Effector memory CD8-positive, alpha-beta T cell (primary cell): Measurements from ENCODE around the gene GCNT2.

Source experiments
- ATAC-seq: fragments of 150-1000 bp; cut with Tn5 transposase; replicated peaks from 2 replicates; pipeline ENCODE4 v1.10.0; 2021; ENCODE audit warnings: mild to moderate bottlenecking, moderate library complexity
- DNase-seq, 3 experiments: peaks; one replicate each; pipeline ENCODE4 v3.0.0; 2021
- H3K27ac Mint-ChIP-seq, 2 donors: one replicate each; pipeline ENCODE4 v1.8.0; 2022; ENCODE audit warnings: mild to moderate bottlenecking in 2 of 2, mixed read lengths in 2 of 2, moderate library complexity in 2 of 2
- H3K27me3 Mint-ChIP-seq, 2 donors: one replicate each; pipeline ENCODE4 v1.8.0; 2022; ENCODE audit warnings: mixed read lengths in 2 of 2
- H3K36me3 Mint-ChIP-seq: one replicate; pipeline ENCODE4 v1.8.0; 2022; ENCODE audit warnings: mild to moderate bottlenecking, moderate library complexity, mixed read lengths; ENCODE audit not compliant: insufficient read depth
- H3K4me1 Mint-ChIP-seq, 2 donors: one replicate each; pipeline ENCODE4 v1.8.0; 2022; ENCODE audit warnings: low read depth in 2 of 2, mixed read lengths in 2 of 2
- H3K4me3 Mint-ChIP-seq, 2 donors: one replicate each; pipeline ENCODE4 v1.8.0; 2022; ENCODE audit warnings: mild to moderate bottlenecking in 2 of 2, mixed read lengths in 2 of 2, moderate library complexity in 2 of 2
- H3K9me3 Mint-ChIP-seq, 2 donors: one replicate each; pipeline ENCODE4 v1.8.0; 2022; ENCODE audit warnings: mixed read lengths in 2 of 2

GCNT2 gene

GRCh38 chr6:10621847-10622246 lies 100.7 kb downstream of the GCNT2 start:
- H3K27ac Mint-ChIP-seq, result no peak overlapping the region
- no peaks in the 10 kb centered on the region for H3K36me3 Mint-ChIP-seq
- no peak overlapping the region for H3K4me3 Mint-ChIP-seq
- no peaks in the 10 kb centered on the region for H3K9me3 Mint-ChIP-seq
- DNase-seq (no peak), ATAC-seq (no peak)
- peaks cover 0 to 1% of the 10 kb centered on the region in 2 donors for H3K4me1 Mint-ChIP-seq
- no peaks in the 10 kb centered on the region for H3K27me3 Mint-ChIP-seq

GRCh38 chr6:10624836-10625235 lies 103.7 kb downstream of the GCNT2 start:
- H3K27ac Mint-ChIP-seq, result no peak overlapping the region
- H3K9me3 Mint-ChIP-seq, result no peaks in the 10 kb centered on the region
- no peak overlapping the region for H3K4me3 Mint-ChIP-seq
- H3K27me3 Mint-ChIP-seq, result no peaks in the 10 kb centered on the region
- DNase-seq (no peak), ATAC-seq (no peak)
- H3K36me3 Mint-ChIP-seq, result no peaks in the 10 kb centered on the region
- peaks cover 0 to 1% of the 10 kb centered on the region in 2 donors for H3K4me1 Mint-ChIP-seq

- Mint-ChIP-seq H3K4me3 (no peak overlapping the region), H3K36me3 (no peaks in the 10 kb centered on the region)
Measured at GRCh38 chr6:10626154-10626741, 105.1 kb downstream of the GCNT2 start.

GRCh38 chr6:10627800-10628199 lies 106.6 kb downstream of the GCNT2 start:
- Mint-ChIP-seq H3K4me3 (no peak overlapping the region), H3K36me3 (no peaks in the 10 kb centered on the region), H3K4me1 (no peaks in the 10 kb centered on the region), H3K27me3 (no peaks in the 10 kb centered on the region), H3K9me3 (no peaks in the 10 kb centered on the region), H3K27ac (no peak overlapping the region)
- ATAC-seq (no peak), DNase-seq (no peak)

More at GRCh38 chr6:10626154-10626741, 105.1 kb downstream of the GCNT2 start:
- Mint-ChIP-seq H3K27me3 (no peaks in the 10 kb centered on the region), H3K9me3 (no peaks in the 10 kb centered on the region), H3K27ac (no peak overlapping the region), H3K4me1 (peaks cover 0 to 1% of the 10 kb centered on the region in 2 donors)
- ATAC-seq (no peak), DNase-seq (no peak)

GRCh38 chr6:10630178-10630577 lies 109.0 kb downstream of the GCNT2 start:
- ATAC-seq (no peak), DNase-seq (no peak)
- Mint-ChIP-seq H3K27me3 (no peaks in the 10 kb centered on the region), H3K4me3 (no peak overlapping the region), H3K36me3 (no peaks in the 10 kb centered on the region), H3K4me1 (no peaks in the 10 kb centered on the region), H3K27ac (no peak overlapping the region), H3K9me3 (no peaks in the 10 kb centered on the region)

GRCh38 chr6:10633216-10633615 lies 112.1 kb downstream of the GCNT2 start:
- no peak for DNase-seq
- H3K27ac Mint-ChIP-seq, result no peak overlapping the region
- no peaks in the 10 kb centered on the region for H3K9me3 Mint-ChIP-seq
- no peak overlapping the region for H3K4me3 Mint-ChIP-seq
- H3K27me3 Mint-ChIP-seq, result no peaks in the 10 kb centered on the region
- no peaks in the 10 kb centered on the region for H3K4me1 Mint-ChIP-seq
- no peak for ATAC-seq
- no peaks in the 10 kb centered on the region for H3K36me3 Mint-ChIP-seq

GRCh38 chr6:10640412-10640811 lies 119.3 kb downstream of the GCNT2 start:
- H3K27ac Mint-ChIP-seq, result no peak overlapping the region
- DNase-seq, result no peak
- no peaks in the 10 kb centered on the region for H3K9me3 Mint-ChIP-seq
- H3K27me3 Mint-ChIP-seq, result peaks cover 19 to 21% of the 10 kb centered on the region in 2 donors
- H3K4me1 Mint-ChIP-seq, result peaks cover 0 to 9% of the 10 kb centered on the region in 2 donors
- ATAC-seq, result no peak
- H3K4me3 Mint-ChIP-seq, result no peak overlapping the region
- no peaks in the 10 kb centered on the region for H3K36me3 Mint-ChIP-seq

- no peak overlapping the region for H3K27ac Mint-ChIP-seq
- H3K36me3 Mint-ChIP-seq, result no peaks in the 10 kb centered on the region
- no peak overlapping the region for H3K4me3 Mint-ChIP-seq
- peaks cover 0 to 9% of the 10 kb centered on the region in 2 donors for H3K4me1 Mint-ChIP-seq
- H3K27me3 Mint-ChIP-seq, result peaks cover 19 to 21% of the 10 kb centered on the region in 2 donors
- DNase-seq (no peak), ATAC-seq (no peak)
- H3K9me3 Mint-ChIP-seq, result no peaks in the 10 kb centered on the region
Measured at GRCh38 chr6:10641528-10641927, 120.4 kb downstream of the GCNT2 start.

GRCh38 chr6:10643201-10643651 lies 122.1 kb downstream of the GCNT2 start:
- Mint-ChIP-seq H3K4me1 (peaks cover 0 to 9% of the 10 kb centered on the region in 2 donors), H3K4me3 (no peak overlapping the region), H3K9me3 (no peaks in the 10 kb centered on the region), H3K36me3 (no peaks in the 10 kb centered on the region), H3K27me3 (peaks cover 21 to 27% of the 10 kb centered on the region in 2 donors), H3K27ac (no peak overlapping the region)
- no peak for DNase-seq
- peak; percentile 17 for ATAC-seq

- Mint-ChIP-seq H3K27ac (no peak overlapping the region), H3K4me3 (no peak overlapping the region), H3K36me3 (no peaks in the 10 kb centered on the region), H3K27me3 (peaks cover 21 to 24% of the 10 kb centered on the region in 2 donors), H3K9me3 (no peaks in the 10 kb centered on the region), H3K4me1 (peaks cover 0 to 9% of the 10 kb centered on the region in 2 donors)
- DNase-seq, result no peak
- no peak for ATAC-seq
Measured at GRCh38 chr6:10644225-10644624, 123.1 kb downstream of the GCNT2 start.

- H3K36me3 Mint-ChIP-seq, result peaks cover 6% of the 10 kb centered on the region
- H3K27ac Mint-ChIP-seq, result no peak overlapping the region
- ATAC-seq, result peak; percentile 46
- no peak for DNase-seq
- peaks cover 45 to 63% of the 10 kb centered on the region in 2 donors for H3K27me3 Mint-ChIP-seq
- peaks cover 3 to 8% of the 10 kb centered on the region in 2 donors for H3K4me1 Mint-ChIP-seq
- no peak overlapping the region for H3K4me3 Mint-ChIP-seq
- no peaks in the 10 kb centered on the region for H3K9me3 Mint-ChIP-seq
Measured at GRCh38 chr6:10655508-10656055, 134.4 kb downstream of the GCNT2 start.

- DNase-seq (no peak), ATAC-seq (no peak)
- H3K9me3 Mint-ChIP-seq, result no peaks in the 10 kb centered on the region
- H3K36me3 Mint-ChIP-seq, result peaks cover 6% of the 10 kb centered on the region
- no peak overlapping the region for H3K27ac Mint-ChIP-seq
- peaks cover 3 to 8% of the 10 kb centered on the region in 2 donors for H3K4me1 Mint-ChIP-seq
- H3K27me3 Mint-ChIP-seq, result peaks cover 25 to 36% of the 10 kb centered on the region in 2 donors
- peak overlapping the region; percentile 61 to 64 for H3K4me3 Mint-ChIP-seq
Measured at GRCh38 chr6:10658910-10659698, 138.0 kb downstream of the GCNT2 start.

- Mint-ChIP-seq H3K27ac (no peak overlapping the region), H3K4me1 (peaks cover 3 to 8% of the 10 kb centered on the region in 2 donors), H3K27me3 (peaks cover 24 to 35% of the 10 kb centered on the region in 2 donors), H3K4me3 (peak overlapping the region; percentile 61 to 64), H3K36me3 (peaks cover 6% of the 10 kb centered on the region), H3K9me3 (no peaks in the 10 kb centered on the region)
- ATAC-seq (no peak), DNase-seq (no peak)
Measured at GRCh38 chr6:10659699-10660348, 138.7 kb downstream of the GCNT2 start.
